ENCODE results near the gene PLCB2.

Gene PLCB2

DNA sequence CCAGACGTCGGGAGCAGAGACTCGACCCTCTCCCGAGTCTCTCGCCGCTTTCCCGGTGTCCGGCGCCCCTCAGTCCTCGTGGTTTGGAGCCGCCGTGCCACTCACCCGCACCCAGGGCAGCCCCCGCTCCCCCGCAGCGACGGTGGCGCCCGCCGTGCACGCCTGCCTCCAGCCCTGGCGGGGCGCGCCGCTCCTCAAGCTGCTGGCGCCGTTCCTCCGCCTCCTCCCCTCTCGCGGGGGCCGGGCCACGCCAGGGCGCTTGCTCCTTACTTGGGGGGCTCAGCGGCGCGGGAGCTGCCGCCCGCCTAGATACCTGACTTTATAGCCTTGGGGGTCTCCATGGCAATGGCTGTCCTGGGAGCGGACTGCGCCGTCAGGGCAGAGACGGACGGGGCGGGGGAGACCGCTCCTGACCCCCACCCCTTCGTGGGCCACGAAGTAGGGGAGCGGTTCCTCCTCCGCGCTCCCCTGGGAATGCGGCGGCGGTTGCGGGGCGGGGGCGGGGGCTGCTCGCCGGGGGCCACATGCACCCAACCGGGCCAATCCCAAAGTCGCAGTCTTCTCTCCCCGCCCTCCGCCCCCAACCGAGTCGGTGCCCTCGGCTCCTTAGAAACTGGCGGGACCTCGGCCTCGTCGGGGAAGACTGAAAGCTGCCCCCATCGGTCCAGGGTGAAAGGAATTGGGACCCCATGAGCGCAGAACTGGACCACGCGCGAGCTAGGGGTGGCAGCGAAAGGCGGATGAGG lies 24.7 kb downstream of the PLCB2 start, which contains the start of gene ANKRD63:
Gene ANKRD63 (minus strand): TSS at position 196 of the 746 bp plus-strand sequence. CDS start 478 bp downstream, outside the sequence.
- DNase-seq, result peak; percentile 18

DNA sequence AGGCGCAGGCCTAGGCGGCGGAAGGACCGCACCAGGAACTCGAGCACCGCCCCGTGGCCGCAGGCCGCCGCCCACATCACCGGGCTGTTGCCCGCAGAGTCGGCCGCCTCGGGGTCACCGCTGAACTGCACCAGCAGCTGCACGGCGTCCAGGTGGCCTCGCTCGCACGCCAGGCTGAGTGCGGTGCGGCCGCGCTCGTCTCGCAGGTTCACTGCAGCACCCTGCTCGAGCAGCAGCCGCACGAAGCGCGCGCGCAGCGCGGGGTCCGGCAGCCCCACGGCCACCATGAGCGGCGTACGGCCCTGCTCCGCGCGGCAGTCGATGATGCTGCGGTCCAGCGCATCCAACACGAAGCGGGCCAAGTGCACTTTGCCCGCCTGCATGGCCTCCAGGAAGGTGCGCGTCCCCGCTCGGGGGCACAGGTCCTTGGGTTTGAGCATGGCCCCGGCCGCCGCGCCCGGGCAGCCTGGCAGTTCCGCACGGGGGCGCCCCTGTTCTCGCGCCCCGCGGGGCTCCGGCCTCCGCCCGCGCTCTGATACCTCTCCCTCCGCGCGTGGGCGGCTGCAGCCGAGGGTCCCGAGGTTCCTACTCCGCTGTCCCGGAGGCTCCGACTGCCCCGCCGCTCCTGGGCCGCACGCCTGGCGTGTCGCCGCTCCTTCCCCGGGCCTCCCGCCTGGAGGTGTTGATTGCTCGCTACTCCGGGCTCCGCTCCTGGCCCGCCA lies 25.4 kb downstream of the PLCB2 start:
- peak; percentile 48 for DNase-seq

DNA sequence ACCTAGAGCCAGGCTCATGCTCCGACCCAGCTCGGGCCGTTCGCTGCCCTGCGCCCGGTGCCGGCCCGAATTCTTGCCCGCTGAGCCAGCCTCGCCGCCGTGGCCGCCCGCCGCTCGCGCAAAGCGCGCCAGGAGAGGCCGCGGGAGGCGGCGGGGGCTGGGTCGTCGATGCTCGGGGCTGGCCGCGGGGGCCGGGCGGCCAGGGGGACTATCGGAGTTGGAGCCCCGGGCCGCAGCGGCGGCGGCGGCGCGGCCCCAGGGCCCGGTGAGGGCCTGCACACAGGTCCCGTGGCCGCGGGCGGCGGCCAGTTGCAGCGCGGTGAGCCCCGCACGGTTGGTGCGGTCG lies 26.0 kb downstream of the PLCB2 start:
- DNase-seq, result no peak

DNA sequence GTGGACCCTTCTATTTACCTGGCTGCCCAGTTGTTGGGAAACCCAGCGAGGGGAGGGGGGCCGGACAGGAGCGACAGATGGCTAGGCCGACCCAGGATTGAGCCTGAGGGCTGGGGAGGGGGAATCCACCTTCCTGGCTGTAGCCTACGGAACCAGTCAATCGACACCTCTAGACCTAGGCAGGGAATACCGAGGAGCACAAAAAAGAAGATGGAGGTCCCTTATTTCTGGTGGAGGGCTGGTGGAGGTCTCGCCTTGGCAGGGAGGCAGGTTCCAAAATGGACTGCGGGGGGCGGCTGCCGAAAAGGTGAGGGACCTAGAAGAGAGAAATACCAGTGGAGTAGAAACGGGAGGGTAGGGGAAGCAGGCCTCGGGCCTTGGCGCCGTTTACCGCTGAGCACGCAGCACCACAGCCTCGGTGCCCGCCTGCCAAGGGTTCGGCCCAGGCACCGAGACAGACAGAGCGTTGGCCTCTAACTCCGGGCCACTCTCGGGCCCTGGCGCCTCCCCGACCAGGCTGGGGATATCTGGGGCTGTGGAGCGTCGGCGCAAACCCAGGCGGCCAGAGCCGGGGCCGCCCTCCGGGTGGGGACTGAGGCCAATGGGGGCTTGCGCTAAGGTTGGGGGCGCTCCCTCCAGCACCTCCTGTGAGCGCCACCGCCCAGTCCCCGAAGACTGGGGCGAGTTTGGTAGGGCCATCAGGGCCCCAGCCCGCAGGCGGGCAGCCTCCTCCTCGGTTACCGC lies 26.5 kb downstream of the PLCB2 start:
- DNase-seq, result no peak

DNA sequence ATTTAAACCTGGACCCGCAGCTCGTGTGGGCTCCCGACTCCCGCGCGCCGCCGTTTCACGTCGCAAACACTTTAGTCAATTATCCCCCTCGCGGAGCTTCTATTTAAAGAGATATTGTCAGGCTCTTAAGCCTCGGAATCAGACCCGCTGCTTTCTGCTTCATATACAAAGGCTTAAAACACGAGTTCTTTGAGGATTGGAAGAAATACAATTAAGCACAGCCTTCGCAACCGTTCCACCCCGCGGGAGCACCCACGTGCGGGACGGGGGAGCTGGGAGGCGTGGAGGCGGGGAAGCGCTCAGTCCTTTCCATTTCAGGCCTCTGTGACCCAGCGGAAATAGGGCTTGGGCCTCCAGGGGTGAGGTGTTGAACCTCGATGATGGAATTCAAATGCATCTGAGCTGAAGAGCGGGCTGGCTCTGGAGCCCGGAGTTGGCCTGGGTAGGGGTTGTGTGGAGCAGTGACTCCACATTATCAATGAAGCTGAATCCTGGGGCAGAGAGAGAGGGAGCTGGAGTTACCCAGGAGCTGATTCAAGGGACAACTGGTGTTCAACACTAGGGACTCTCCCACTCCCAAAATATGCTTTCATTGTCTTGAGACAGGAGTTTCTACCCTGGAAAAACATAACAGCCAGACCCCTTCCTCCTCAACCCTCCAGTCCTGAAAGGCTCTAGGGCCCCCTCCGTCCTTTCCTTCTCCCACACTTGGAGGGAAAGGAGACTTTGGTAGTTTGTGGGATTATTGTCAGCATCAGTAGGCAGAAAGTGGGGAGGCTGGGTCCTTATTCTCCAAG lies 27.3 kb downstream of the PLCB2 start:
- DNase-seq, result no peak

DNA sequence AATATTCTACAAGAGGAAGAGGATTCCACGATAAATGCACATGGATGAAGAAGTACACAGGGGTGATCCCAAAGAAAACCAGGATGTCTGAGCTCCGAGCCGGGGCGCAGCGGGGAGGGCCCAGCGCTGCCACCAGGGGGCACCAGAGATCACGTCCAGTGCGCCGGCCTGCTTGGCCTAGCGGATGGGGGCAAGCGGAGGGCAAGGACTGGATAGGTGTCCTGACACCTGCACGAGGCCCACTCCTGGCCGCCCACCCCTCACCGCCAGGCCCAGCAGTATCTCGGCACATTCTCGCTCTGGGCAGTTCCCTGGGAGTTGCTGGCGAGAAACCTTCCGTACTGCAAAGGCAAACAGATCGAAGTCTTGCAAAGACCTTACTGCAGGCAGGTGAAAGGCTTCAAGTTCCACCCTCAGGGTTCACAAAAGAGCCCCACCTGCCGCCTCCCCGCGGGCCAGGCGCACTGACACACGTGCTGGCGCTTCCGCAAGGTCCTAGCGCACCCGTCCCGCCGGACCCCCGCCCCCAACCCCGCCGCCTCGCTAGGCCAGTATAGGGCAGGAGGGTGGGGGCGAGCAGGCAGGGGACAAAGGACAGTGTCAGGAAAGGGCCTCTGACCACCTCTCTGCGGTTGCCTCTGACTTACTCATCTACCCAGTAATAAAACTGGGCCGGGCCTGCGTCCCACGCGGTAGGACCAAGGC lies 28.1 kb downstream of the PLCB2 start:
- DNase-seq, result peak; percentile 62

DNA sequence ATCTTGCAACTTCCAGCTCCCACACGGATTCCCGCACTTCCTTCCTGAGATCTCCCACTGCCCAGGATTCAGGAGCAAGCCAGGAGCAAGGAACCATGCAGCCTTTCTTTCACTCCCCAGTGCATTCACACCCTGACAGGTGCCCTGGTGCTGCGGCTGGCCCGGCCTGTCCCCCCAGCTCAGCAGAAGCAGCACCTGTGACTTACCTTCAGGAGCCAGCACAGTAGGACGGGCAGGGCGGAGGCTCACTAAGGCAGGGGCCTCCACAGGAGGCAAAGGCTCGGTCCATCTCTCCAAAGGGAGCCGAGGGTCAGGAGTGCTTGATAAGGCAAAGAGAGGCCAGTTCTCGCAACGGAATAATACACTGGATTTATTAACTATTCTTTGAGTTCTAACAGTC lies 29.7 kb downstream of the PLCB2 start:
- no peak for DNase-seq

DNA sequence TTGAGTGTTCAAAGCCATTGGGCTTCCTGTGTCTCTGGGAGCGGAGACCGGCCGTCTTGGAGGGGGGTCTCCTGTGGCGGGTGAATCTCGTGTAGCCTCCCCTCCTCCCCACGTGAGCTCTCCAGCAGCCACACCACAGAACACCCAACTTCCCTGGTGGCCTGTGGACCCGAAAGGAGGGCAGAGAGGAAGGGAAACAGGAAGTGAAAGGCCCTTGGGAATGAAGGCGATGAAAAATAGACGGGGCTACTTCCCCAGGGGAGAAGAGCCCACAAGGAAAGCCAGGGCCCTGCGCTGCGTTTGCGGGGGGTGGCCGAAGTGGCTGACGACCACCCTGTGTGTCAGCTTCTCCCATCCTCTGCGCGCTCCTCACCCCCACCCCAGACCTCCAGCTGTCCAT lies 30.3 kb downstream of the PLCB2 start:
- DNase-seq, result no peak

DNA sequence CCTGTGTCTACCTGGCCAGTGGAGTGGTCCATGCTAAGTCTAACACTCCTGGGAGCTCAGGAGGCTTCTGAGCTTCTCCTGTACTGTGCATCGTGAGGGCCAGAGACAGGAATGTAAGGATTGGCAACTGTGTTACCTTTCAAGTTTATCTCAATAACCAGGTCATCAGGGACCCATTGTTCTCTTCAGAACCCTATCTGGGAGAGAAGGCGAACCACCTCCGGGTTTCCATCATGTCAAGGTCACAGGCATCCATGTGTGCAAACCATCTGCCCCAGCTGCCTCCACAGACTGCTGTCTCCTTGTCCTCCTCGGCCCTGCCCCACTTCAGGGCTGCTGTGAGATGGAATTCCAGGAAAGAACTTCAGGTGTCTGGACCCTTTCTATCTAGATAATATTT lies 30.8 kb downstream of the PLCB2 start:
- no peak for DNase-seq

DNA sequence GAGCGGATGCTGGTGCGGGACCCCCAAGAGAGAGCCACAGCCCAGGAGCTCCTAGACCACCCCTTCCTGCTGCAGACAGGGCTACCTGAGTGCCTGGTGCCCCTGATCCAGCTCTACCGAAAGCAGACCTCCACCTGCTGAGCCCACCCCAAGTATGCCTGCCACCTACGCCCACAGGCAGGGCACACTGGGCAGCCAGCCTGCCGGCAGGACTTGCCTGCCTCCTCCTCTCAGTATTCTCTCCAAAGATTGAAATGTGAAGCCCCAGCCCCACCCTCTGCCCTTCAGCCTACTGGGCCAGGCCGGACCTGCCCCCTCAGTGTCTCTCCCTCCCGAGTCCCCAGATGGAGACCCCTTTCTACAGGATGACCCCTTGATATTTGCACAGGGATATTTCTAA lies 31.8 kb downstream of the PLCB2 start:
- no peak for DNase-seq

DNA sequence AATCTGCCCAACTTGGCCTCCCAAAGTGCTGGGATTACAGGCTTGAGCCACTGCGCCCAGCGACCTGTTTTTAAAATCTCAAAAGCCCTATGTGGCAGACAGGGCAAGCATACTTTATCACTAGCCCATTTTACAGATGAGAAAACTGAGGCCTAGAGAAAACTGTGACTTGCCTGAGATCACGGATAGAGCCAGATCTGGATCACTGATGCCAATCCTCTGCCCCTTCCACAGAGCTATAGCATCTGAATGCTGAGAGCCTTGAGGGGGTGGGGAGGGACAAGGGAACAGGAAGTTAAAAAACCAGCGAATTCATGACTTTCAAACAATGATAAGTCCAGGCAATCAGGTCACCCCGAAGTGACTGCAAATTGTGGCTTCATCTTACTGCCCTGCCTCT lies 32.2 kb downstream of the PLCB2 start:
- DNase-seq, result no peak

DNA sequence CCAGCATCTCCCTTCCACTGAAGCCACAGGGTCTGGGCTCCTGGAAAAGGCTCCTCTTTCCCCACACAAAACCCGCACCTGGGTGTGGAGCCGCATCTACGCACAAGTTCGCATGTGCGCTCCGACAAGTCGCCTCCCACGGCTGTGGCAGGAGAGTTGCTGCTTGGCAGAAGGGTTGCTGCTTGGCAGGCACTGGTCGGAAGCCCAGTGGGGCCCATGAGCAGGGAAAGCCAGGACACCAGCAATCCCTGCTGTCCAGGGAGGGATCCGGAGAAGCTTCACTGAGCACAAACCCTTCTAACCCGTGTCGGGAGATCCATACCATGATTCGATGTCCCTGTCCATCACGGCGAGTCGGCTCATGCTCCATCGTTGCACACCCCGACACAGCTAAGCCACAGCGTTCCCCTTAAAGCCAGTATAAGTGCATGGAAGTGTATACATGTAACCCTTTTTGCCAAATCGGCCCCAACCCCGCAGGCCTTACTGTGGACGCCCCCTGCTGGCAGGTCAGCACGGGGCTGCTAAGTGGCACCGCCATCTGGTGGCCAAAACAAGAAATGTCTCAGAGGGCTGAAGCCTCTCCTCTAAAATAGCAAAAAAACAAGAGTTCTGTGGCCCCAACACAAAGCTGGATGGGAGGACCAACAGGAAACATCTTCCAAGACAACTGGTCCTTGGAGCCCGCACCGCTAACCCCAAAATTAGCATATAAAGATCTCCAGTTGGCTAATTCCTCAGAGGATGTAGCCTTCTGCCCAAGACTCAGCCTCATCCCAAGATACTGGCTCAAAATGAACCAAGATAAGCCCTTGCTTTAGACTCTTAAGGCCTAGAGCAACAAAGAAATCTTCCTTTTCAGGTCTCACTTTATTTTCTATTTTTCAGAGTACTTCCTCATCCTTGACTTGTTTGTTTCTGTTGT lies 33.1 kb downstream of the PLCB2 start:
- peak; percentile 88 for DNase-seq

DNA sequence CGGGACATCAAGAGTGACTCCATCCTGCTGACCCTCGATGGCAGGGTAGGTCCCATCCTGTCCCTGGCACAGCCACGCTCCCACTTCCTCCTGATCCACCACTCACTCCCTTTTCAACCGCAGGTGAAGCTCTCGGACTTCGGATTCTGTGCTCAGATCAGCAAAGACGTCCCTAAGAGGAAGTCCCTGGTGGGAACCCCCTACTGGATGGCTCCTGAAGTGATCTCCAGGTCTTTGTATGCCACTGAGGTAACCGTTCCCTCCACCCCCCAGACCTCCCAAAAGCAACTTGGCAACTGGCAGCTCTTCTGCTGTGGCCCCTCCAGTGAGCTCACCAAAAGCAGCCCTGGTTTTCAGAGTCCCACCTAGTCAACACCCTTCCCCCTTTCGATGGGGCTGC lies 34.3 kb downstream of the PLCB2 start:
- DNase-seq, result no peak

DNA sequence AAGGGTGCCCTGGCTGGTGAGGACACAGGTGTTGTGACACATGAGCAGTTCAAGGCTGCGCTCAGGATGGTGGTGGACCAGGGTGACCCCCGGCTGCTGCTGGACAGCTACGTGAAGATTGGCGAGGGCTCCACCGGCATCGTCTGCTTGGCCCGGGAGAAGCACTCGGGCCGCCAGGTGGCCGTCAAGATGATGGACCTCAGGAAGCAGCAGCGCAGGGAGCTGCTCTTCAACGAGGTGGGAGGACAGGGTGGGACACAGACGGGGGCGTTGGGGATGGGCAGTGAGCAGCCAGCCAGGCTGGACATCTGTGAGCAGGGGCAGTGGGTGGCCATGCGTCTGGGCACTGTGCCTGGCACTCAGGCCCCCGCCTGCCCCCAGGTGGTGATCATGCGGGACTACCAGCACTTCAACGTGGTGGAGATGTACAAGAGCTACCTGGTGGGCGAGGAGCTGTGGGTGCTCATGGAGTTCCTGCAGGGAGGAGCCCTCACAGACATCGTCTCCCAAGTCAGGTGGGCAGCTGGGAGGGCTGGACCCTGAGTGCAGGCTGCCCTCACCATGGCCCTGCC lies 35.2 kb downstream of the PLCB2 start:
- DNase-seq, result no peak

DNA sequence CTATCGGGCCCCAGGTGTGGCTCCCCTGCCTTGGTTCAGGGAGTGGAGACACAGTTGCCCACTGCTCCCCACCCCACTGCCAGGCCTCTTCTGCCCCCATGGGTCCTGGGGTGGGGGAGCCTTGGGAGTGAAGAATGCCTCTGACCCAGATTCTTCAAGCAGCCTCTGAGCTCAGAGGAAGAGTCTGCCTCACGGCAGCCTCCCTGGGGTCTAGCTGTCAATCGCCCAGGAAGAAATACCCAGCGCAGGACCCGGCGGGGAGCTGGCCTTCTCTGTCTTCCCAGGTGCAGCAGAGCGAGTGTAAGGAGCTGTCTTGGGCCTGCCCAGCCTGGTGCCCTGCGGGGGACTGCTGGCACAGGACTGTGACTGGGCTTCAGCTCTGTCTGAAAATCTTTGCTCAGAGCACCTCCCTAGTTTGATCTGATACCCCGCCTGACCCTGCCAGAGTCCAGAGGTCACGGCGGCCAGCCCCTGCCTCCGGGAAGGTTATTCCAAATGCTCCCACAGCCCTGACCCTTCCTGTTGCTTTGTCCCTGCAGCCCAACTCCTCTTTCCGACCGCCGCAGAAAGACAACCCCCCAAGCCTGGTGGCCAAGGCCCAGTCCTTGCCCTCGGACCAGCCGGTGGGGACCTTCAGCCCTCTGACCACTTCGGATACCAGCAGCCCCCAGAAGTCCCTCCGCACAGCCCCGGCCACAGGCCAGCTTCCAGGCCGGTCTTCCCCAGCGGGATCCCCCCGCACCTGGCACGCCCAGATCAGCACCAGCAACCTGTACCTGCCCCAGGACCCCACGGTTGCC lies 35.9 kb downstream of the PLCB2 start:
- DNase-seq, result no peak

DNA sequence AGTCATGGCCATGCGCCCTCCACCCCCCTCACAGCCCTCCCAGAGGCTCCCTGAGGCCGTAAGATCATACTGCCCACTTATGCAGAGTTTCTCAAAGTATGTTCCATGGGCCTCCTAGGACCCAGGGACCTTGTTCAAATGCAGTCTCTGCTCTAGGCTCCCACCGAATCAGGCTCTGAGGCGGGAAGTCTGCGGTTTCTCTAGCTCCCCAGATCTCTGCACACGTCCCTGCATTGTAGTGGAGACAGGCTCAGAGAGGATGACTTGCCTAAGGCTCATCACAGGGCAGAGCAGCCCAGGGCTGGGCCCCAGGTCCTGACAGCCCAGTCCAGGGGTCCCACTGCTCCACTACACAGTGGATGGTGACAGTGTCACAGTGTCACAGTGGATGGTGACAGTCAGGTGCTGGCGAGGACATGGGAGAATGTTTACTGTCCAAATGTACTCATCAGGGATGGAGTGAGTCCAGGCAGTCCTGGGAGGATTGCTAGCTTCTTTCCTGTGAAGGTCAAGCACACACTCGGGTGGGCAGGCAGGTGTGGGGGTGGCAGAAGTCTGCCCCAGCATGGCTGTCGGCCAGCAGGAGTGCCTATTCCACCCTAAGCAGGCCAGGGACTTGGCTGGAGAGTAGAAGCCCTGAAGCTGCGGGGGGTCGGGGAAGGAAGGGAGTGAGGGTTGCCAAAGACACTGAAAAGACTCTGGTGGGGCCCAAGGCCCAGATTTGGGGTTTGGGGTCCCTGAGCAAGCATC lies 37.3 kb downstream of the PLCB2 start:
- no peak for DNase-seq

DNA sequence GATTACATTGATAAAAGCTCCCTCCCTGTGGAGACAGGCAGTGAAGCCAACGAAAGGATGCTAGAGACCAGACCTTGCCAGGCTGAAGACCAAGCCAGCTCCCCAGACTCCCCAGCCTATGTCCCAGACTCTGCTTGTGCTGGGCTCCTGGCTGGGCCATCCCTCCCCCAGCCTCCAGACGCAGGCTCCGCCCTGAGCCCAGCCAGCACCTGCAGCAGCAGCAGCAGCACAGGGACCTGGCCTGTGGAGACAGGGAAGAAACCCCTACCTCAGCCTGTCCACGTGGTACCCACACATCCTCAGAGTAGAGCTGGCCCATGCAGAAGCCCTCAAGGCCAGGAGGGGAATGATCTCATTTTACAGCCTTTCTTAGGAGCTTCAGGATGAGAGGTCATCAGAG lies 38.1 kb downstream of the PLCB2 start:
- no peak for DNase-seq

DNA sequence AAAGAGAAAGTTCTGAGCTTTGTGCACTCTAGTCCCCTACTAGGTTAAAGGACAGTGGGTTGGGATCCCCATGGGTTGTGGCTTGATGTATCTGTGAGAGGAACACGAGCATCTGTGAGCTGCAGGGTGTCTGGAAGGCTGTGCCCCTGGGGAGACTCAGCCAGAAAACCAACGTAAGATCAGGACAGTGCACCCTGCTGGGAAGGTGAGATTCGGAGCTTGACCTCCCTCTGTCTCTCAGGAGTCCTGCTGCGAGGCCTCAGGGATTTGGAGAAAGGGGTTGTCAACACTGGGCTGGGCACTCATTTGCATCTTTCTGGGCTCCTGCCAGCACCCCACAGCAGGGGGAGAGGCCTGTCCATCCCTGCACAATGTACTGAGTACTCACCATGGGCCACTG lies 40.1 kb downstream of the PLCB2 start:
- DNase-seq, result no peak

DNA sequence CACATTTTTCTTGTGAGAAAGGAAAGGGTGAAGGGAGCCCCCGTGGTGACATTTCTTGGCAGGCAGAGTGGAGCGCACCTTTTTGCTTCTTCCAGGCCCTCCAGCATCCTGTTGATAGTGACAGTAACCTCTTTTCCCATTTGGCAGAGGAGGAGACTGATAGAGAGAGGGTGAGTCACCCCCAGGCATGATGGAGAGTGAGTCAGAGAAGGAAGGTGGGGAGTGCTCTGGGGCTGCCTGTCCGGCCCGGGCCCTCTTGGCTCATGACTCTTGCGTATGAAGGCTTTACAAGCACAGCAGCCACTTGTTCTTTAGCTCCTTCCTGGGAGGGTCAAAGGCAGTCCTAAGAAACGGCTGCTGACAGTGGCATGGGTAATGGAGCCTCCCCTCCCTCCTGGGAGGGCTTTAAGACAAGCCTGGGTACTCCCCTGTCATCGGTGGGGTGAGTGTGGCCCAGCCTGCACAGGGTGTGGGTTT lies 40.9 kb downstream of the PLCB2 start:
- DNase-seq, result no peak
